HUES48 (cell line): ENCODE data around the gene APOBEC2.

ENCODE experiments used
- H3K27ac ChIP-seq: one replicate; pipeline ENCODE4 v1.7.0; 2013; ENCODE audit warnings: low read depth, low read length, inconsistent platforms
- H3K27me3 ChIP-seq: 2 replicates; pipeline ENCODE4 v1.6.1; 2013; ENCODE audit warnings: mild to moderate bottlenecking, low read length; ENCODE audit not compliant: control insufficient read depth, insufficient read depth
- H3K36me3 ChIP-seq: 2 replicates; pipeline ENCODE4 v1.6.1; 2013; ENCODE audit warnings: low read length; ENCODE audit not compliant: control insufficient read depth, insufficient read depth
- H3K4me1 ChIP-seq: 2 replicates; pipeline ENCODE4 v1.6.1; 2013; ENCODE audit warnings: mild to moderate bottlenecking, low read length; ENCODE audit not compliant: control insufficient read depth, insufficient read depth
- H3K4me3 ChIP-seq: 2 replicates; pipeline ENCODE4 v1.5.1; 2013; ENCODE audit warnings: mild to moderate bottlenecking, low read depth, low read length
- H3K9ac ChIP-seq: 2 replicates; pipeline ENCODE4 v1.6.1; 2013; ENCODE audit warnings: mild to moderate bottlenecking, low read depth, low read length, moderate library complexity
- H3K9me3 ChIP-seq: 2 replicates; pipeline ENCODE4 v1.6.1; 2013; ENCODE audit warnings: low read length; ENCODE audit not compliant: control insufficient read depth, insufficient read depth

APOBEC2 gene

DNA sequence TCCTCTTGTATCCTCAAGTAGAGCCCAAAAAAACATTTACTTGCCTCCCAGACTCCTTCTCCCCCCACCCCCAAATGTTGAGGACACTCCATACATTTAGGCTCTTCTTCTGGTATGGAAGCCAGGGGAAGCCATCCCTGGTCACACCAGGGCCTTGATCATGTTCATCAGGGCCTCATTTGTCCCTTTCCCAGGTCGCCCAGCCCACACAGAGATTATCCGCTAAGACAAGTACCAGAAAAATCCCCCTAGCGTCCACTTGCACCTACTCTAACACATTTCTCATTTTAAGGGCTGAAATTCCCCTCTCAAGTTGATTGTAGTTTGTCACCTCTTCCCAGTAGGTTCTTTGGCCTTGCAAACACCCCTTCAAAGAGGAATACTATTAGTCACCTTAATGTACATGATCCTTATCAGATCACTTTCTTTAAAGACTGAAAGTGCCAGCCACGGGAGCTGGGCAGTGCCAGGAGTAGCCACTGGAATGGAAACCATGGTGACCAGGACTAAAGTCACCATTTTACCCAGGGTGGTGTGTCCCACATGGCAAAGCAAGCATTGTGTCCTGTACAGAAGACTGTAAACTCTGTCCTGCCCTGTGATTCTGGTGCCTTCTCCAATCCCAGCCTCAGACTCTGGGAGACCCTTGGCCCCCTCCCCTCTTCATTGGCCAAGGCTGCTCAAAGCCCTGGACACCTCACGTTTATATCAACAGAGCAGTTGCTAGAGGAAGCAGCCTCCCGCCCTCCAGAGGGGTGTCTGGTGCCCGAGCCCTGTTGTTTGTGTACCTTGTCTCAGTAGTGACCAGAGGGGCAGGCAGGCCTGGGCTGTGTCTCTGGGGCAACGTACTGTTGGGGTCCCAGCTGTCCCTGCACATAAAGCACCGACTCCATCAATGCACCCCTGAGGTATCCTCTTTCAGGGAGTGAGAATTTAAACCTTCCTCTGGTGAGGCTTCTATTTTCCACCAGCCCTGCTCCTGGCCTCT, 5.0 kb upstream of the APOBEC2 start:
- no peaks in the 10 kb centered on the region for H3K4me1 ChIP-seq
- H3K9ac ChIP-seq, result no peak overlapping the region
- no peak overlapping the region for H3K4me3 ChIP-seq
- no peaks in the 10 kb centered on the region for H3K36me3 ChIP-seq
- no peaks in the 10 kb centered on the region for H3K9me3 ChIP-seq
- H3K27me3 ChIP-seq, result no peaks in the 10 kb centered on the region
- no peak overlapping the region for H3K27ac ChIP-seq

DNA sequence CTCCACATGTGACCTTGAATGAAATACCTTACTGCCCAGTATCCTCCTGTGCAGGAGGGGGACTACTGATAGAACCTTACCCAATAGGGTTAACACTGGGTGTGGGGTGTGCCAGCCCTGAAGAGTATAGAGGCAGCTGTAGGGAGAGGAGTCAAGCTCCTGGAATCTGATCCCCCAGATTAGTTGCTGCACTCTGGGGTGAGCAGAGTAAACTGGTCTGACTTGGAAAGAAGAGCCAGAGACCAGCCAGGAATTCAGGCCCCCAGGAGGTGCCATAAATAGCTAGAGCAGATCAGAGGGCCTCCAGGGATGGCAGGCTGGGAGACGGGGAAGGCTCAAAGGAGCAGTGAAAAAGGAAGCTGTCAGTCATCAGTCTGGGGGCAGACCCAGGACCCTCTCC, 3.5 kb upstream of the APOBEC2 start:
- H3K4me3 ChIP-seq, result no peak overlapping the region
- H3K27me3 ChIP-seq, result no peaks in the 10 kb centered on the region
- H3K36me3 ChIP-seq, result no peaks in the 10 kb centered on the region
- no peak overlapping the region for H3K9ac ChIP-seq
- H3K4me1 ChIP-seq, result no peaks in the 10 kb centered on the region; the same call in 1 of the 2 replicates
- no peaks in the 10 kb centered on the region for H3K9me3 ChIP-seq
- H3K27ac ChIP-seq, result no peak overlapping the region

GRCh38 chr6:41049955-41050354, 3.0 kb upstream of the APOBEC2 start:
- Histone ChIP-seq H3K36me3 (no peaks in the 10 kb centered on the region), H3K27ac (no peak overlapping the region), H3K9me3 (no peaks in the 10 kb centered on the region), H3K9ac (no peak overlapping the region), H3K4me1 (no peaks in the 10 kb centered on the region; the same call in 1 of the 2 replicates), H3K4me3 (no peak overlapping the region), H3K27me3 (no peaks in the 10 kb centered on the region)

GRCh38 chr6:41050536-41050935, 2.5 kb upstream of the APOBEC2 start:
- Histone ChIP-seq H3K36me3 (no peaks in the 10 kb centered on the region), H3K4me3 (no peak overlapping the region), H3K4me1 (no peaks in the 10 kb centered on the region; the same call in 1 of the 2 replicates), H3K9me3 (no peaks in the 10 kb centered on the region), H3K27ac (no peak overlapping the region), H3K9ac (no peak overlapping the region), H3K27me3 (no peaks in the 10 kb centered on the region)

- no peak overlapping the region for H3K27ac ChIP-seq
- no peaks in the 10 kb centered on the region for H3K36me3 ChIP-seq
- H3K9me3 ChIP-seq, result no peaks in the 10 kb centered on the region
- H3K4me1 ChIP-seq, result no peaks in the 10 kb centered on the region; the same call in 1 of the 2 replicates
- no peaks in the 10 kb centered on the region for H3K27me3 ChIP-seq
- H3K9ac ChIP-seq, result no peak overlapping the region
- no peak overlapping the region for H3K4me3 ChIP-seq
These were observed 1.1 kb upstream of the APOBEC2 start for GRCh38 chr6:41051873-41052272.

GRCh38 chr6:41054511-41054910, 1.5 kb downstream of the APOBEC2 start:
- H3K27me3 ChIP-seq, result no peaks in the 10 kb centered on the region
- H3K27ac ChIP-seq, result no peak overlapping the region
- H3K9ac ChIP-seq, result no peak overlapping the region
- no peaks in the 10 kb centered on the region for H3K9me3 ChIP-seq
- no peaks in the 10 kb centered on the region for H3K36me3 ChIP-seq
- H3K4me1 ChIP-seq, result peaks cover 9% of the 10 kb centered on the region; the same call in 1 of the 2 replicates
- H3K4me3 ChIP-seq, result no peak overlapping the region

GRCh38 chr6:41055149-41055548, 2.1 kb downstream of the APOBEC2 start:
- Histone ChIP-seq H3K4me1 (peaks cover 15% of the 10 kb centered on the region; the same call in 1 of the 2 replicates), H3K36me3 (no peaks in the 10 kb centered on the region), H3K9ac (no peak overlapping the region), H3K4me3 (no peak overlapping the region), H3K27ac (no peak overlapping the region), H3K9me3 (no peaks in the 10 kb centered on the region), H3K27me3 (no peaks in the 10 kb centered on the region)

DNA sequence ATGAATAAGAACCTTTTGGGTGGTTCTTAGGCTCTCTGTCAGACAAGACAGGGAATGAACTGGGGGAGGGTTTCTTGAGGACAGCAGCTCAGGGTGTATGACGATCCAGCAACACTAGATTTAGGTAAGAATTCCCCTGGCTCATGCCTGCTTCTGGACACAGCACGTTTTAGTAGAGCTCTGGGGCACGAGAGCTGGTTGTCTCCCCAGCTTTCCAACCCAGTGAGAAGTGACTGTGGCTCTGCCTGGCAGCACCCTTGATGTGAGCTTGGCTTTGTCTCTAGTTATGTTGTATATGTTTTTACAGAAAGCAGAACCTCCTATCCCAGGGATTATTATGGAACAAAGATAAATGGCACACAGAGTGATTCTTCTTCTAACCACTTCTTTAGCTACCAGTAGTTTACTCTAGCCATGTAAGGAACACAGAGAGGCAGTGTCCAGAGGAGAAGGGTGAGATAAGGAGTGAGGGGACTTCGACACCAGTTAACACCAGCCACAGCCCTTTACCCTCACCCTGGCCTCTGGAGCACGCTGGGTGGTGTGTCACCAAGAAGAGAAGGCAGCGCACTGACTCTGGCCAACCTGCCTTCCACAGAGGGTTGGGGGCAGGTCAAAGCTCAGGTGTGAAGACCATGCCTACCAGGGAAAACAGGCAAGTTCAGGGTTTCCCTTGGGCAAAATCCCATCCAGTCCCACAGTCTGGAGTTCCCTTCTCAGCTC, 3.9 kb downstream of the APOBEC2 start:
- Histone ChIP-seq H3K4me3 (no peak overlapping the region), H3K36me3 (no peaks in the 10 kb centered on the region), H3K4me1 (peaks cover 15% of the 10 kb centered on the region; the same call in 1 of the 2 replicates), H3K27me3 (no peaks in the 10 kb centered on the region), H3K9me3 (no peaks in the 10 kb centered on the region), H3K9ac (no peak overlapping the region), H3K27ac (no peak overlapping the region)

- Histone ChIP-seq H3K4me1 (peaks cover 15% of the 10 kb centered on the region; the same call in 1 of the 2 replicates), H3K4me3 (no peak overlapping the region)
These were observed 5.8 kb downstream of the APOBEC2 start for GRCh38 chr6:41058783-41059181.

GRCh38 chr6:41059556-41059955, 6.6 kb downstream of the APOBEC2 start:
- peaks cover 15% of the 10 kb centered on the region; the same call in 1 of the 2 replicates for H3K4me1 ChIP-seq
- no peak overlapping the region for H3K9ac ChIP-seq
- peaks cover 9% of the 10 kb centered on the region for H3K36me3 ChIP-seq
- H3K9me3 ChIP-seq, result no peaks in the 10 kb centered on the region
- no peaks in the 10 kb centered on the region for H3K27me3 ChIP-seq
- H3K4me3 ChIP-seq, result no peak overlapping the region
- no peak overlapping the region for H3K27ac ChIP-seq

More at GRCh38 chr6:41058783-41059181, 5.8 kb downstream of the APOBEC2 start:
- H3K9ac ChIP-seq, result no peak overlapping the region
- H3K9me3 ChIP-seq, result no peaks in the 10 kb centered on the region
- peaks cover under 1% of the 10 kb centered on the region for H3K36me3 ChIP-seq
- no peaks in the 10 kb centered on the region for H3K27me3 ChIP-seq
- no peak overlapping the region for H3K27ac ChIP-seq
